A375 (cell line): ENCODE data around the gene WDR86. TPM values are rescaled to one million over a fixed set of nuclear protein-coding genes. Genes with fewer than 3 reads are reported as not detected.

Experiments
- small RNA-seq: library from RNA; depleted of rRNA; stranded (forward); fragments of <200 nt; gene quantifications from one replicate; pipeline ENCODE3, GENCODE V24; 2014
- total RNA-seq: library from RNA; depleted of rRNA; stranded (reverse); fragments of >200 nt; shearing (Covaris generic); gene quantifications from 2 replicates; pipeline ENCODE4 v1.2.3, GENCODE V29; 2014; rRNA removed

WDR86 gene, protein sequence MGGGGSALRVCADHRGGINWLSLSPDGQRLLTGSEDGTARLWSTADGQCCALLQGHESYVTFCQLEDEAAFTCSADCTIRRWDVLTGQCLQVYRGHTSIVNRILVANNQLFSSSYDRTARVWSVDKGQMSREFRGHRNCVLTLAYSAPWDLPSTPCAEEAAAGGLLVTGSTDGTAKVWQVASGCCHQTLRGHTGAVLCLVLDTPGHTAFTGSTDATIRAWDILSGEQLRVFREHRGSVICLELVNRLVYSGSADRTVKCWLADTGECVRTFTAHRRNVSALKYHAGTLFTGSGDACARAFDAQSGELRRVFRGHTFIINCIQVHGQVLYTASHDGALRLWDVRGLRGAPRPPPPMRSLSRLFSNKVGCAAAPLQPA
- total RNA-seq: not detected in 2 replicates

DNA sequence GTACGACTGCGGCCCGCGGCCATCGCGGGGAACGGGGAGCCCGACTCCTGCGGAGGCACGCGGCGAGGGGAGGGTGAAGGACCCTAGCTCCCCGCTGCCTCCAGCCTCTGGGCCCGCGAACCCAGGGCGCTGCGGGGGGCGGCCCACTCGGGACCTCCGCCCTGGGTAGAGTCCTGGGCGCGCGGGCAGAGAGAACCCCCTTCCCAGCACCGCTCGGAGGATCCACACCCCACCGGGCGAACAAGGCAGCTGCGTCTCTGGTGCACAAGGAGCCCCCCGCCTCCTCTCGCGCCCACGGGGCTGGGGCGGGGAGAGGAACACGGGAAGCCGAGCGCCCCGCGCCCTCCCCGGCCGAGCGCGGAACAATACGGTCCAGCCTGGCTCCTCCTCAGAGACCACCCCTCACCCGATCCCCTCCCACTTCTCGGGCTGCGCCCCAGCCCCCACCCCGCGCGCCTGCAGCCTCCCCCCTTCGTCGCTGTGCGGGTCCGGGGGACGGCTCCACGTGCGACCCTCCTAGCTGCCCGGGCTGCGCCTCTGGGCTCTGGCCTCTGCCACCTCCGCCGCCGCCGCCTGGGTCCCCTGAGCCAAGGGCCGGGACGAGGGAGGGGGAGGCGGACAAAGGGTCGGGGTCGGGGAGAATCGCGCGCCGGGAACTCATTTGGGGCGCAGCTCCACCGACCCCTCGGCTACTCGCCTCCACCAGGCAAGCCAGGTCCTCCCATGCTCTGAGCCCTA lies at the start of gene WDR86:
Gene WDR86, minus strand, starts transcription at position 372 of the 738 bp plus-strand sequence. CDS start 449 bp downstream, outside the sequence.

DNA sequence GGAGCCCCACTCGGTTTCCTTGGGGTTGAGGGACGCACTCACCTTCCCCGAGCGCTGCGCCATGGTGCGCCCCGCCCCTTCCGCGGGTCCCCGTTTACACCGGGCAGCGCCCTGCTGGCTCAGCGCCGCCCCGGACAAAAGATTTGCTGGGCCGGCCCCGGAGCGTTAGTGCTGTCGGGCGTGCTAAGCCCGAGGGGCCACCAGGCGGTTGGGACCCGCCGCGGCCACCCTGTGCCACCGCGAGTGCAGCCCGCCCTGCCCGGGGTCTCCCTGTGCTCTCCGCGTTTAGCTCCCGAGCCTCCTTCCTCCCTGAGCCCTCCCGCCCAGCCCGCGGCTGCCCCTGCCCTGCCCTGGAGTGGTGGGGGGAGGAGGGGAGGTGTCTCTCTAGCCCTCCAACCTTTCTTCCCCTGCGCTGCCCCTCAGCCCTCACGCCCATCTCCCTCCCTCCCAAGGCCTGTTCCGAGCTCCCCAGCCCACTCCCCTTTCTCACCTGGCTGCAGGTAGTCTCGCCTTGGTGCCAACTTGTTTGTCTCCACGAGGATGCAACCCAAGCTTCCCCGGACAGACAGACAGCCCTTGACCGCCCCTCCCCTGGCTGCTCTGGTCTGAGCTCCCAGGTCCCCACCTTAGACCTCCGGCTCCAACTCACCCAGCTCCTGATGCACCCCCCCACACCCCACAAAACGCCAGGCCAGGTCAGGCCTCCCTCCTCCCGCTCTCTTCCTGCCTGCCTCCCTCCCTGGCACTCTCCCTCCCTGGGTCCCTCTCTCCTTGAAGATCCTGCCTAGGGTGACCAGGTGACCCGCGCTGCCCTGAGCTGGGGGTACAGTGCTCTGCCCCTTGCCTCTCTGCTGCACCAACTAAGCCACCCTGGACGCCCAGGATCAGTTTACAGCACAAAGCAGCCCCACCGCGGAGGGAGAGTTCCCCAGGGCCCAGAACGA lies 30.3 kb upstream of the WDR86 start, which contains the start of gene CRYGN:
Gene CRYGN, minus strand, starts transcription at position 287 of the 944 bp plus-strand sequence. Its CDS starts 224 bp downstream, at position 63.

DNA sequence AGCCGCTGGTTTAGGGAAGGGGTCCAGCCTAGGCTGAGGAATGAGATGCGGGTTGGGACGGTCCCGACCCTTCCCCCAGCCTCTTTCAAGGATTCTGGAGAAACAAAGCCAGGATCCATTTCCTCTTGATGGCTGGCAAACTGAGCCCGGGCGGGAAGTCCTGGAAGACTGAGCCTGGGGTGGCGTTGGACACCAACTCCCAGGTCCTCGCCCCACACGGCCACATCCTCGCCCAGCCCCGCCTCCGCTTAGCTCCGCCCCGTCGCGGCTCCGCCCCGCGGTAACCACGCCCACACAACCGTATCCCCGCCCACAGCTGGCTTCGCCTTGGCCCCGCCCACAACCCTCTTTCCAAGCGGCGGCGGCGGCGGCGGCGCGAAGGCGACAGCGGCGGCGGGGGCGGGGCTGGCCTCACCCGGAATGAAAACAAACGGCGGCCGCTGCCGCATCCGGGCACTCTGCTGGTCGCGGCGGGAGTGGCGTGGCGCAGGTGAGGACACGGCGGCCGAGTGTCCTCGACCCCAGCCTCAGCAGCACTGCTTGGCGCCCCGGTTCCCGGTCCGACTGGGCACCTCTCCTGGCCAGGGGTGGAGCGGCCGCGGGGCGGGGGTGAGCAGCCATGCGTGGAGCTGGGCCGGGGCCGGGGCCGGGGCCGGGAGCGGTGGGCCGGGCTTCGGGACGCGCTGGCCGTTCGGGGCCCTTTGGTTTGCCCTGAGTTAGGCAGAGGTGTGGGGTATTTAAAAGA lies 68.3 kb downstream of the WDR86 start, which contains the start of gene NUB1:
Gene NUB1, plus strand, starts transcription at position 456 of the 745 bp plus-strand sequence. CDS start 3,538 bp downstream, outside the sequence.

Small RNAs within 50 kb of the gene (small RNA-seq; reads per million reads assigned to genes)
- gene MIR3907: not detected

Other genes starting within 250 kb of the WDR86 start
- gene GBX1, start 242.3 kb downstream of the WDR86 start, total RNA-seq: not detected in 2 replicates
- not detected in 2 replicates for gene ASB10, start 222.8 kb downstream of the WDR86 start, total RNA-seq
- gene H2BK1, start 199.6 kb downstream of the WDR86 start, total RNA-seq: not detected in 2 replicates
- 57.4 and 67.6 TPM in 2 replicates for gene ABCF2, start 182.8 kb downstream of the WDR86 start, total RNA-seq
- gene CHPF2, start 177.6 kb downstream of the WDR86 start, total RNA-seq: 40.2 and 43.6 TPM in 2 replicates
- gene SMARCD3, start 161.3 kb downstream of the WDR86 start, total RNA-seq: 15.9 and 16.9 TPM in 2 replicates
- gene NUB1, start 68.2 kb downstream of the WDR86 start, total RNA-seq: 81.8 and 85.5 TPM in 2 replicates
- gene CRYGN, start 30.1 kb upstream of the WDR86 start, total RNA-seq: not detected in 2 replicates
- 94.4 and 129 TPM in 2 replicates for gene RHEB, start 109.9 kb upstream of the WDR86 start, total RNA-seq